NCI-H2196 (cell line): Measurements from ENCODE around the gene ATG16L2.

Experiments
- DNase-seq: peaks from one replicate; lab custom pipeline; 2025; ENCODE audit not compliant: unreplicated experiment; lab: John Stamatoyannopoulos, UW

Gene ATG16L2, protein sequence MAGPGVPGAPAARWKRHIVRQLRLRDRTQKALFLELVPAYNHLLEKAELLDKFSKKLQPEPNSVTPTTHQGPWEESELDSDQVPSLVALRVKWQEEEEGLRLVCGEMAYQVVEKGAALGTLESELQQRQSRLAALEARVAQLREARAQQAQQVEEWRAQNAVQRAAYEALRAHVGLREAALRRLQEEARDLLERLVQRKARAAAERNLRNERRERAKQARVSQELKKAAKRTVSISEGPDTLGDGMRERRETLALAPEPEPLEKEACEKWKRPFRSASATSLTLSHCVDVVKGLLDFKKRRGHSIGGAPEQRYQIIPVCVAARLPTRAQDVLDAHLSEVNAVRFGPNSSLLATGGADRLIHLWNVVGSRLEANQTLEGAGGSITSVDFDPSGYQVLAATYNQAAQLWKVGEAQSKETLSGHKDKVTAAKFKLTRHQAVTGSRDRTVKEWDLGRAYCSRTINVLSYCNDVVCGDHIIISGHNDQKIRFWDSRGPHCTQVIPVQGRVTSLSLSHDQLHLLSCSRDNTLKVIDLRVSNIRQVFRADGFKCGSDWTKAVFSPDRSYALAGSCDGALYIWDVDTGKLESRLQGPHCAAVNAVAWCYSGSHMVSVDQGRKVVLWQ

GRCh38 chr11:72814286-72815109, at the start of gene ATG16L2:
TSS of gene ATG16L2 (plus strand) at chr11:72814411. CDS start at chr11:72814446, 35 bp downstream.
- peak; percentile 87 for DNase-seq

- no peak for DNase-seq
Observed at GRCh38 chr11:72764503-72764902, 49.7 kb upstream of the ATG16L2 start.

- no peak for DNase-seq
Observed at GRCh38 chr11:72766152-72766902, 47.9 kb upstream of the ATG16L2 start.

DNA sequence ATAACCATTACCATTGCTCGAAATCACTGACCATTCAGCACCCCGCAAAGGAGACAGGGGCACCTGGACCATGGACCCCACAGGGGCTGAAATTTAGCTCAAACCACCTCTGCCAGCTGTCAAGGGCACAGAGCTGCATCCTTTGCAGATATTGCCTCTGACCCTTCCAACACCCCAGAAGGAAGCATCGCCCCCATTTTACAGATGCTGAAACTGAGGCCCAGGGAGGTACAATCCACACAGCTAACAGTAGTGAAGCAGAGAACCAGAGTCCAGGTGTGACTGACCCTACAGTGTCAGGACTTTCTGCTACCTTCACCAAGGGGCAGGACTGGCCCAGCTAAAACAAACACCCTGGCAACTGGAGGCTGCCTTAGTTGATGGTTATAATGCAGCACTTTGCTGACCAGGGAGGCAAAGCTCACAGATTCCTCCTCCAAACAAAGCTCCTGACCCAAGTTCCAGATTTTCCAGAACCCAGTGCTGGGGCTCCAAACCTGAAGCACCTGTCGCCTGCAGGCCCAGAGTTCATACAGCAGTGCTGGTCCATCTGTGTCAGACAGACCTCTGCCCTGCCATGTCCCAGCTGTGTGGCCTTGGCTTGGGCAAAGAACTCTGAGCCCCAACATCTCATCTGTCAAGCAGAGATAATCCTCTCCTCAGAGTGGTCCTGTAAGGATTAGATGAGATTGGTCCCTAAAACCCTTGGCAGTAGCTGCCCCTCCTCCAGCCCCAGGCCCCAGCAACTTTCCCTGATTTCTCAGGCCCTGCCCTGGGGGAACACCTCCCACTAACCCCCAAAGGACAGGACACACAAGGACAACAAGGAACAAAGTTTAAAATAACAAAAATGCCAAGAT, 46.8 kb upstream of the ATG16L2 start:
- no peak for DNase-seq

DNA sequence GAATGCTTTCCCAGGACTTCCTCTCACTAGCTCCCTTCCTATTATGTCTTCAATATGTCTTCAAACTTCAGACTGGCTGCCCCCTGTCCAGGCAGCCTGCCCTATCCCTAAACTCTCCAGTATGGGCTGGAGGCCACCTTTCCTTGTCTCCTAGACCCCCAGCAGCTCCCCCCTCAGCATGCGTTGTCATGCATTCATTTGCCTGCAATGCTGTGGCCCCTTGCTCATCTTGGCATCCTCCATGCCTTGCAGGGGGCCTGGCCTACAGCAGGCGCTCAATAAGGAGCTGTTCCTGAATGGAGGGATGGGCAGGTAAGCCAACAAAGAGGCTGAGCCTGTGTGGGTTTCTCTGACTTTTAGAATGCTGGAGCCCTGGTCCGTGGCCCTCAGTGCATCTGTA, 45.6 kb upstream of the ATG16L2 start:
- no peak for DNase-seq

GRCh38 chr11:72769680-72770079, 44.5 kb upstream of the ATG16L2 start:
- no peak for DNase-seq

DNA sequence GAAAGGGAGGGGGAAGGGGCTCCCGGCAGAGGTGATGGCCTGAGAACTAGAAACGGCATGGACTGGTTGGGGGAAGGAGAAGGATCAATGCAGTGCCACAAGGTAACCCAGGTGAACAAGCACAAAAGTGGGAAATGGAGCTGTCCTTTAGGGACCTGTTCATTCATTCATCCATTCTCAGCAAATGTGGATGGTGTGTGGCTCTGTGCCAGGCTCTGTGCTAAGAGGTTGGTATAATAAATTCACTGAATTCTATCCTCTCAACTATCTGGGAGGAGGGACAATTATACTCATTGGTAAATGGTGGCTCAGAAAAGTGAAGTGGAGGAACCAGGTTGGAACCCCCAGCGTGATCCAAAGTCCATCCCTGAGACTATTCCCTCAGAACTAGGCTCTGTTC, 43.4 kb upstream of the ATG16L2 start:
- DNase-seq, result no peak

- no peak for DNase-seq
Observed at GRCh38 chr11:72771507-72771906, 42.7 kb upstream of the ATG16L2 start.

GRCh38 chr11:72772059-72772458, 42.2 kb upstream of the ATG16L2 start:
- no peak for DNase-seq

- no peak for DNase-seq
Observed at GRCh38 chr11:72773291-72773690, 40.9 kb upstream of the ATG16L2 start.

DNA sequence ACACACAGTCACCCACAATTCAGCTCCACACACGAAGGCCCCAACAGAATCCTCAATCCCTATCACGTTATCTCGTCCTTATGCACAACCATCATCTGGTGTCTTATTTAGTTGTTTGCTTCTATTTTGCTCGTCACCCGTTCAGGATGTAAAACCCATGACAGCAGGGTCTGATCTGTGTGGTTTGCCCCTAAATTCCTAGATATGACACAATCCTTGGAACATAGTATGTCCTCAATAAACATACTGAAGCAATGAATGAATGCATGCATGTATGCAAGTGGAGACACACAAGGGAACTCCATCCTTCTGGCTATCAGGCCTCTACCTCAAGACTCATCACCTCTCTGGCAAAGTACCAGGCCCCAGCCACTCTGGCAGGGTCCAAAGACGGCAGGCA, 40.5 kb upstream of the ATG16L2 start:
- DNase-seq, result no peak

- DNase-seq, result no peak
Observed at GRCh38 chr11:72774499-72774898, 39.7 kb upstream of the ATG16L2 start.

DNA sequence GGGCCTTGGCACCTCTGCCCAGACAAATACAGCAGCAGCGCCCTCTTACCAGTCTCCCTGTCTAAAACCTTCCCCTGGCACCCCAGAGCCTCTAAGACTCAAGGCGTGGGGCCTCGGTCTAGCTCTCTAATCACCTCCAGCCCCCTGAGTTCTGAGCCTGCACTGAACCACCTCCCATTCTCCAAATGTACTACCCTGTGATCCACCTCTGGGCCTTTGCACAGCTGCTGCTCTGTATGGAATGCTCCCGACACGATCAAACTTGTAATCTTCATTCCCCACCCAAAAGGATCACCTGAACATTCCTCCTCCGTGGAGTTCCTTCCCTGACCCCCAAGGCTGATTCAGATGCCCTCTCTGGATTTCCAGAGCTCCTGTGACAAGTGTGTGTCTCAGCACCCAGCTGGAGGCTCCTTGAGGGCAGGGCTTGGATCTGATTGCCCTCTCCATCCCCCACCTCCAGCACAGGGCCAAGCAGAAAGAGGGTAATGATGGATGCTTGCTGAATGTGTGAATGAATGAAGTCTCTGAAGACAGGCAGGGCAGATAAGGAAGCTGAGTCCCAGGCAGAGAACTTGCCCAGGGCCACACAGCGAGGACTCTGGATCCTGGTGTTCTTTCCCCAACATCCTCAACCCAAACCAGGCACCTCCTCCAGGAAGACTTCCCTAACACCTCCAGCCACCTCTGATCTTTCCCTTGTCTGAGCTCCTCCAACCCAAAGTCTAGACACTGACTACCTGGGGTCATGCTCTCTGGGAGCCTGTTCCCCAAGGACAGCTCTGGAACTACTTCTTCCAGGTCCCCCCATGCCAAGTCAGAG, 38.7 kb upstream of the ATG16L2 start:
- no peak for DNase-seq

DNA sequence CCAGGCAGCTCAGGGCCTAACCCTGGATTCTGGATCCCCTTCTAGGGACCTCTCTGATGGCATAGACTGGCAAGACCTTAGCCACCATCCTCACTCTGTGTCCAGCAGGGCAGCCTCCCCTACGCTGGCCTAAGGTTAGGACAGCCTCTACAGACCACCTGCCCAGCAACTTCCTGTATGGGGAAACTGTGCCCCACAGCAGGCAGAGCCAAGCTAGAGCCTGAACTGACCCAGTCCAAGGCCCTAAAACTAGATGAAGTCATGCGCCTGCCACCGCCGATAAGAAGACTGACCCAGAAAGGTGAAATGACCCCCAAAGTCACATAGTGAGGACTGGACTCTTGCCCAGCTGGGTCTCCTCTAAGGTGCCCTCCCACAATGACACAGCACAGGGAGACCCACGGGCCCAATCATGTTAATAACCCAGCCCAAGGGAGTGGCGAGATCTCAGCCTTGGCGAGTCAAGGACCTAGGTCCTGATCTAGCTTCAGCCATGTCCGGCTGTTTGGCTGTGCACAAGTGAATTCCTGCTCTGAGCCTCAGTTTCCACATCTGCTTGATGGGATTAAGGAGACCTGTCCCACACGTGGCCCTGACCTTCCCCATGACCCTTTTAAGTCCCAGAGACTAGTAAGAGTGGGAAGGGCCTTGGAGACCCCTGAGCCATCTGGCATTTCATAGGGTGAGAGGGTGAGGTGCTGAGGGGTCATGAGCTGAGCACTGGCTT, 37.9 kb upstream of the ATG16L2 start:
- DNase-seq, result no peak

GRCh38 chr11:72776844-72777754, 37.1 kb upstream of the ATG16L2 start:
- DNase-seq, result peak; percentile 25

GRCh38 chr11:72777755-72778278, 36.4 kb upstream of the ATG16L2 start:
- no peak for DNase-seq
